ACC112 (cell line): ENCODE results near the gene HAS3.
"Not testable (repeated sequence)": the region's sequence is repeated elsewhere in the genome, so short reads cannot be mapped to it uniquely, and the experiment has no call there.

Source experiments
- H2AFZ ChIP-seq: fragments of 200-600 bp; sonication (generic); one replicate; pipeline ENCODE4 v1.6.0; 2017; ENCODE audit warnings: antibody characterized with exemption, low read length; ENCODE audit not compliant: unreplicated experiment
- H3K27ac ChIP-seq: fragments of 200-600 bp; sonication (generic); 2 replicates; pipeline ENCODE4 v1.5.1; 2014; ENCODE audit warnings: low read depth, mild to moderate bottlenecking, antibody characterized with exemption, low read length, moderate library complexity
- H3K27me3 ChIP-seq: fragments of 200-600 bp; sonication (generic); 2 replicates; pipeline ENCODE4 v1.6.1; 2014; ENCODE audit warnings: mild to moderate bottlenecking, antibody characterized with exemption, low read length, moderate library complexity, mixed read lengths; ENCODE audit not compliant: insufficient read depth
- H3K36me3 ChIP-seq: fragments of 200-600 bp; sonication (generic); 2 replicates; pipeline ENCODE4 v1.6.1; 2016; ENCODE audit warnings: mild to moderate bottlenecking, antibody characterized with exemption, low read length, moderate library complexity, mixed read lengths; ENCODE audit not compliant: insufficient read depth
- H3K4me1 ChIP-seq: fragments of 200-600 bp; sonication (generic); one replicate; pipeline ENCODE4 v1.6.1; 2016; ENCODE audit warnings: low read length, mixed read lengths; ENCODE audit not compliant: insufficient read depth, unreplicated experiment, control insufficient read depth
- H3K4me3 ChIP-seq: fragments of 200-600 bp; sonication (generic); 2 replicates; pipeline ENCODE4 v1.5.1; 2014; ENCODE audit warnings: mild to moderate bottlenecking, low read depth, low read length
- H3K79me2 ChIP-seq: fragments of 200-600 bp; sonication (generic); one replicate; pipeline ENCODE4 v1.6.0; 2016; ENCODE audit warnings: low read length; ENCODE audit not compliant: control insufficient read depth, unreplicated experiment, insufficient read depth

Gene HAS3, protein sequence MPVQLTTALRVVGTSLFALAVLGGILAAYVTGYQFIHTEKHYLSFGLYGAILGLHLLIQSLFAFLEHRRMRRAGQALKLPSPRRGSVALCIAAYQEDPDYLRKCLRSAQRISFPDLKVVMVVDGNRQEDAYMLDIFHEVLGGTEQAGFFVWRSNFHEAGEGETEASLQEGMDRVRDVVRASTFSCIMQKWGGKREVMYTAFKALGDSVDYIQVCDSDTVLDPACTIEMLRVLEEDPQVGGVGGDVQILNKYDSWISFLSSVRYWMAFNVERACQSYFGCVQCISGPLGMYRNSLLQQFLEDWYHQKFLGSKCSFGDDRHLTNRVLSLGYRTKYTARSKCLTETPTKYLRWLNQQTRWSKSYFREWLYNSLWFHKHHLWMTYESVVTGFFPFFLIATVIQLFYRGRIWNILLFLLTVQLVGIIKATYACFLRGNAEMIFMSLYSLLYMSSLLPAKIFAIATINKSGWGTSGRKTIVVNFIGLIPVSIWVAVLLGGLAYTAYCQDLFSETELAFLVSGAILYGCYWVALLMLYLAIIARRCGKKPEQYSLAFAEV

DNA sequence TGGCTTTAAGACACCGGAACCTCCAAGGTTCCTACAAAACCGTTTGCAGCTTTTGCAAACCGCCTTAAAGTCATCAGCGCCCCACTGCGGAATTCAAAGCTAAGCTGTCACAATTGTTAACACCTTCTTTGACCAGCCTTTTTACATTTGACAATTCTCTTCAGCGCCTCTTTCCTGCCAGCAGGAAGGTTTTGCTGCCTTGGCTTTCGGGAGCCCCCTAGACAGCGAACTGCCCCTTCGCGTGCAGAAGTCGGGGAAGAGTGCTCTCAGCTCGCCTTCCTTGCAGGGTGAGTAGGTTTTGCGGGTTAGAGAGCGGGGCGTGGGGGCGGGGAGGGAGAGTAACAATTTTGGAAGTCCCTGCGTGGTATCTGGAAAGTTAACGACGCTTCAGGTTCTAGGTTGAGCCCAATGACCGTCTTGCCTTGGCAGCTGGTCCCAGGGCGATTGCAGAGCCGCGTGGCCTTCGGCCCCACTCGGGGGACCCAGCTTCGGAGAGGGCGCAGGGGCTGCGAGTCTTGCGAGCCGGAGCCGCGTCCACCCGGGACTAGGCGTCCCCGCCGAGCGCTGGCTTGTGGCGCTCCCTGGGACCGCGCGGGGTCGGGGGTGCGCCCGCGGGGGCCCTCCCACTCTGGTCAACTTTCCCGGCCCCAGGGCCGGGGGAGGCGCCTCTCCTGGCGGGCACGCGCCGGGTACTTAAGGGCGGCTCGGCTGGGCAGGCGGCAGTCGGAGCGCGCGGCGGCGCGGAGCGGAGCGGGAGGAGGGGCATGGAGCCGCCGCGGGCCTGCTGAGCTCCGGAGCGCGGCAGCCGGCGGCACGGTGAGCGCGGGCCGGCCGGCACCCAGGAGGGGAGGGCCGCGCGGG, at the start of gene HAS3:
Gene HAS3 (plus strand): TSS at position 153 of the 861 bp plus-strand sequence. CDS start 3,743 bp downstream, outside the sequence.
- H3K4me3 ChIP-seq, result peak within 1 kb of the TSS; percentile 85
- H3K36me3 ChIP-seq, result no peaks in the 10 kb centered on the region
- H2AFZ ChIP-seq, result peak within 1 kb of the TSS; percentile 5
- H3K79me2 ChIP-seq, result no peaks in the 10 kb centered on the region
- peaks cover 9% of the 10 kb centered on the region for H3K4me1 ChIP-seq
- H3K27ac ChIP-seq, result no peak within 1 kb of the TSS
- 0 out of 2 replicates have a peak, but pooled peaks cover 3% of the 10 kb centered on the region for H3K27me3 ChIP-seq

DNA sequence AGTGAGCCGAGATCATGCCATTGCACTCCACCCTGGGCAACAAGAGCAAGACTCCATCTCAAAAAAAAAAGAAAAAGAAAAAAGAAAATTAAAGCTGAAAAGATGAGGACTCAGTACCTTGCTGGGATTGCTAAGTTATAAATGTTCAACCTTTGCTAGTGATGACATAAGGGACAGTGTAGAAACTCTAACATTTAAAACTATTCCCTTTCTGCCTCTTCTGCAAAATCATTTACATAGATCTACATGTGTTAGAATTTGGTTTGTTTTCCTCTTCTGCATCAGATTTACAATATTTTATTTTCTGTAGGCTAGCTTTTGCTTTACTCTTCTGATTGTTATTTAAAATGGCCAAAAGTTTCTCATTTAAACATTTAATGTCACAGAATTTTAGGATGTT, 49.5 kb upstream of the HAS3 start:
- H2AFZ ChIP-seq, result no peak overlapping the region
- H3K4me3 ChIP-seq, result no peak overlapping the region
- no peak overlapping the region for H3K27ac ChIP-seq
- peaks cover 20% of the 10 kb centered on the region for H3K4me1 ChIP-seq
- H3K27me3 ChIP-seq, result no peaks in the 10 kb centered on the region
- H3K36me3 ChIP-seq, result no peaks in the 10 kb centered on the region
- H3K79me2 ChIP-seq, result no peaks in the 10 kb centered on the region

DNA sequence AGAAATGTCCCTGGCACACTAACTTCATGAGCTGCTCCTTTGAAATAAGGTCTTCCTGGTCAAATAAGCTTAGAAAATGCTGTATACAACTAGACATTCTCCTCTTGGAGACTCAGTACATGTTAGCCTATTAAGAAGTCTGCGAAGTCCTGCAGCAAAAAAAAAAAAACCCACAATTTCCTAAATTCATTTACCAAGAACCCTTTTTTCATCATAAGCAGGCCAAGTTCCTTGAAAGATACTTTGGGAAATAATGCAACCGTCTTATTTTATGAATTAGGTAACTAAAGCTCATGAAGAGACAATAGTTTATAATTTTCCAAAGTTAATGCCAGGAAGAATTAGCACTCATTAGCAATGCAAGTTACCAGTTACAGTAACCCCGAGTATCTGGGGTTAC, 49.0 kb upstream of the HAS3 start:
- Histone ChIP-seq H3K27me3 (no peaks in the 10 kb centered on the region), H3K79me2 (no peaks in the 10 kb centered on the region), H3K4me3 (no peak overlapping the region), H2AFZ (no peak overlapping the region), H3K36me3 (no peaks in the 10 kb centered on the region), H3K4me1 (peaks cover 20% of the 10 kb centered on the region), H3K27ac (no peak overlapping the region)

DNA sequence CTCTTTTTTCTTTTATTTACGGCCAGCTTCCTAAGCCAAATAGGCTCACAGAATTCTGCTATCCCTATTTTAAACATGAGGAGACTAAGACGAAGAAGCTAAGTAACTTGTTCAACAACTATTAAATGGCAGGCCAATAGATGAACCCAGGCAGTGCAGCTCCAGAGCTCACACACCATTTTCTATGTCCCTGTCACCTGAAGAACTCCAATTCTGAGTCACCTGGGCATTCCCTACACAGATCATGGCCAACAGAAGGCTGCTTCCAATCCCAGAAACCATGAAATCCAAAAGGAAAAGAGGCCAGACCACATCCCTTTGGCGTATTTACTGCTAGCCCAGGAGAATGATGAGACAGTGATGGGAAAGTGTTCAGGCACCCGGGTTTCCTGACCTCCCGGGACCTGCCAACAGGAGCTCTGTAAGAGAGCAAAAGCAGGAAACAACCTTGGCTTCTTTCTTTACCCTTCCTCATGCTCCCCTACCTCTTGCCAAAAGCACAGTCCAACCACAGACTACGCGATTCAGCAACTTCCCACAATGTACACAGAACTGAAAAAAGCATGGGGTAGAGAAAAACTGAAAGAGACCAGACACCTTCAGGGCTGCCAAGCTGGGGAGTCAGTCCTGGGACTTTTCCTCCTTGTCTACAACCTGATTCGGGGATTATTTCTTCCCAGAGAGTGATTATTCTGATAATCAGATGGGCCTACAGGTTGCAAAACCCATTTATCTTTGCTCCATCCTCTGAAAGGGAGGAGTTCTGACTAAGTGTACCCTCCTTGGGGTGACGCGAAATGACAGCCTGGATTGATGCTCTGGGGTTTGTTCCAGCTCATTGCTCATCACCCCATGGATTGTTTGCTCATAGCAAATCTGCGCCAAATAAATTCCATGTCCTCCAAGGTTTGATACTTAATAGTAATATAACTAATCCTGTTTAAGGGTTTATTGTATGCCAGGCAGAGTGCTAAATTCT, 47.8 kb upstream of the HAS3 start:
- Histone ChIP-seq H3K27ac (peak overlapping the region; percentile 92), H3K36me3 (no peaks in the 10 kb centered on the region), H3K4me3 (no peak overlapping the region), H3K79me2 (no peaks in the 10 kb centered on the region), H2AFZ (peak overlapping the region; percentile 57), H3K4me1 (peaks cover 20% of the 10 kb centered on the region), H3K27me3 (no peaks in the 10 kb centered on the region)

DNA sequence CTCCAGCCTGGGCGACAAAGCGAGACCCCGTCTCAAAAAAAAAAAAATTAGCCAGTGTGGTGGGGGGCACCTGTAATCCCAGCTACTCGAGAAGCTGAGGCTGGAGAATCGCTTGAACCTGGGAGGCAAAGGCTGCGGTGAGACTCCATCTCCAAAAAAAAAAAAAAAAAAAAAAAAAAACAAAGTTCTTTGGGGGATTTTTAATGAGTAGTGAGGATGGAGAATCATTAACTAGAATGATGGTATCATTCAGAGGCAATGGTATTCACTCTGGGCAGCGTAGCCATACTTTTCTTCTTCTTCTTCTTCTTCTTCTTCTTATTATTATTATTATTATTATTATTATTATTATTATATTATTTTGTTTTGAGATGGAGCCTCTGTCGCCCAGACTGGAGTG, 42.0 kb upstream of the HAS3 start:
- H3K36me3 ChIP-seq, H3K27ac ChIP-seq, H2AFZ ChIP-seq, H3K4me3 ChIP-seq, H3K27me3 ChIP-seq, H3K79me2 ChIP-seq: not testable (repeated sequence)
- peaks cover 15% of the 10 kb centered on the region for H3K4me1 ChIP-seq

DNA sequence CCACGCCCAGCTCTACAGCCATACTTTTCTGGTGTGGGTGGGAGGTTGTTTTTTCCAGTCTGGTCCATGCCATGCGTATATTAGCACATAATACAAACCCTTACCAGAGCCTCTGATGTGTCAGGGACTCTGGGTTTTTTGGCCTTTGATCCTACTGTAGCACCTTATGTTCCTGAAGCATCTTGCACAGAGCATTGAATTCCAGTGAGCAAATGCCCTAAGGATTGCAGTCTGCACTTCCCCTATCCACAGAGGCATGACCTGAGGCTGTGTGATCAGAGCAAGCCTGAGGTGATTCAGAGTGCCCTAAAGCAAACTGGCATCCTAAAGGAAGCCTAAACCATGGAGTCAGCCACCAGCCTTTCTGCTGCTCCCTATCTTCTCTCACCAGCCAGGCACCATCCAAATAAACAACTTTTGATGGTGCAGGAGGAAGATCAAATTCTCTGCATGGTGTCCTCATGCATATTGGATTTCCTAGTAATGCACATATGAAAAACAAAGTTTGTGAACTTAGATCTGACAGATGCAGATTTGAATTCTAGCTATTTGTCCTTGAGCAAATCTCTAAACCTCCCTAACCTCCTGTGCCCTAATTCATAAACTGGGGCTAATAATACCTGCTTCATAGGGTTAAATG, 41.2 kb upstream of the HAS3 start:
- no peaks in the 10 kb centered on the region for H3K79me2 ChIP-seq
- no peak overlapping the region for H3K4me3 ChIP-seq
- H3K4me1 ChIP-seq, result peaks cover 10% of the 10 kb centered on the region
- H2AFZ ChIP-seq, result no peak overlapping the region
- H3K27me3 ChIP-seq, result no peaks in the 10 kb centered on the region
- no peaks in the 10 kb centered on the region for H3K36me3 ChIP-seq
- no peak overlapping the region for H3K27ac ChIP-seq

DNA sequence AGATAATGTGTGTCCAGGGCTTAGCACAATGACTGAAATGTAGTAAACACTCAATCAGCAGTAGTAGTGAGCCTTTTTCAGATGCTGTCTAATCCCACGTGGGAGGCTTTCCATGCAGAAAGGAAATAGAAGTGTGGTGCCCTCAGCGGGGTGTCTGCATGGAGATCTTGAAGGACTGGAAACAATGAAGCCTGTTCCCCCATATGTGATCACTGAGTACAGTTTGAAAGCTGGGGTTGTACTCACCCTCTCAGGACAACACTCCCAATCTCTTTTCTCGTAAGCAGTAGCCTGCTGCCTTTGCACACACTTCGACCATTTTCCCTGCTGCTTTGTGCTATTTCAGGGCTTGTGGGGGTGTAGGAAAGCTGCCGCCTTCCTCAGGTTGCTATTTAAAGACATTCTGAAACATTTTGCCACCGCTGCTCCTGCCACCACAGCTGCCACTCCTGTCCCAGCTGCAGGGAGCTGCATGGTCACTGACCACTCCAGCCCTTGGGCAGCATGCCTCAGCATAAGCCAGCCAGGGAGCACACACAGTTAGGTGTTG, 40.6 kb upstream of the HAS3 start:
- H2AFZ ChIP-seq, result no peak overlapping the region
- H3K4me3 ChIP-seq, result no peak overlapping the region
- no peaks in the 10 kb centered on the region for H3K79me2 ChIP-seq
- H3K27me3 ChIP-seq, result no peaks in the 10 kb centered on the region
- no peaks in the 10 kb centered on the region for H3K36me3 ChIP-seq
- no peak overlapping the region for H3K27ac ChIP-seq
- peaks cover 10% of the 10 kb centered on the region for H3K4me1 ChIP-seq

DNA sequence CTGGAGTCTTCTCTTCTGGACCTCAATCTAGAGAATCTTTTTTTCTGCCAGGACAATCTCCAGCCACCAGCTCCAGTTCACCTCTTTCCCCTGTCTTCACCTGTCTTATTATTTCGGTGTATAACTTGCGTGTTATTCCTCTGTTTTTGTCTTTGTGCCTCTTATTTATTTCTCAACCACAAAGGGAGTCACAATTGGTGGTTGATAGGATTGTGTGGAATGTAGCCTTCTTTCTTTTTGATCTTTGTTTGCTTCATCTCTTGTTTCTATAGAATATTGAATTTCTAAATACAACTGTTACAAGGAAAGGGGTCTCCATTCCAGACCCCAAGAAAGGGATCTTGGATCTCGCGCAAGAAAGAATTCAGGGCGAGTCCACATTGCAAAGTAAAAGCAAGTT, 35.9 kb upstream of the HAS3 start:
- Histone ChIP-seq H3K27me3 (no peaks in the 10 kb centered on the region), H3K79me2 (no peaks in the 10 kb centered on the region), H3K4me3 (no peak overlapping the region), H3K36me3 (no peaks in the 10 kb centered on the region), H3K4me1 (peaks cover 21% of the 10 kb centered on the region), H2AFZ (no peak overlapping the region), H3K27ac (no peak overlapping the region)

DNA sequence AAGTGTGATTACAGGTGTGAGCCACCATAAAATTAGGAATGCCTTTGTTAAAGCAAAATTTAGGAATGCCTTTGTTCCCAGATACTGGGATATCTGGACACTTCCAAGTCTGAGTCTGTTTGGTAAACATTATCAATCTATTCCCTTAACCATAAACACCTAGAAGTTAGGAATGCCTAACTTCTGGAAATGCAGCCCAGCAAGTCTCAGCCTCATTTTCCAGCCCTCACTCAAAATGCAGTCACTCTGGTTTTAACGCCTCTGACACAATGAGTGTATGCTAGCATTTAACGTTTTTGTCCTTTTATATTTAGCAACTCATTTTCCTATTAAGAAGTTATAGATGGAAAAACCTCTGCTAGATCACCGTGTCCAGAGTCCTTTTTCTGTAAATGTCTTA, 34.4 kb upstream of the HAS3 start:
- Histone ChIP-seq H3K36me3 (no peaks in the 10 kb centered on the region), H3K27me3 (no peaks in the 10 kb centered on the region), H3K27ac (no peak overlapping the region), H3K4me1 (peaks cover 19% of the 10 kb centered on the region), H2AFZ (no peak overlapping the region), H3K4me3 (no peak overlapping the region), H3K79me2 (no peaks in the 10 kb centered on the region)
